Fibroblast of peridontal ligament (primary cell): Measurements from ENCODE around the gene DDRGK1.

Experiments
- DNase-seq: peaks from one replicate; pipeline ENCODE4 v3.0.0-alpha.2; 2010; ENCODE audit errors: extremely low read depth

The DDRGK1 gene

DNA sequence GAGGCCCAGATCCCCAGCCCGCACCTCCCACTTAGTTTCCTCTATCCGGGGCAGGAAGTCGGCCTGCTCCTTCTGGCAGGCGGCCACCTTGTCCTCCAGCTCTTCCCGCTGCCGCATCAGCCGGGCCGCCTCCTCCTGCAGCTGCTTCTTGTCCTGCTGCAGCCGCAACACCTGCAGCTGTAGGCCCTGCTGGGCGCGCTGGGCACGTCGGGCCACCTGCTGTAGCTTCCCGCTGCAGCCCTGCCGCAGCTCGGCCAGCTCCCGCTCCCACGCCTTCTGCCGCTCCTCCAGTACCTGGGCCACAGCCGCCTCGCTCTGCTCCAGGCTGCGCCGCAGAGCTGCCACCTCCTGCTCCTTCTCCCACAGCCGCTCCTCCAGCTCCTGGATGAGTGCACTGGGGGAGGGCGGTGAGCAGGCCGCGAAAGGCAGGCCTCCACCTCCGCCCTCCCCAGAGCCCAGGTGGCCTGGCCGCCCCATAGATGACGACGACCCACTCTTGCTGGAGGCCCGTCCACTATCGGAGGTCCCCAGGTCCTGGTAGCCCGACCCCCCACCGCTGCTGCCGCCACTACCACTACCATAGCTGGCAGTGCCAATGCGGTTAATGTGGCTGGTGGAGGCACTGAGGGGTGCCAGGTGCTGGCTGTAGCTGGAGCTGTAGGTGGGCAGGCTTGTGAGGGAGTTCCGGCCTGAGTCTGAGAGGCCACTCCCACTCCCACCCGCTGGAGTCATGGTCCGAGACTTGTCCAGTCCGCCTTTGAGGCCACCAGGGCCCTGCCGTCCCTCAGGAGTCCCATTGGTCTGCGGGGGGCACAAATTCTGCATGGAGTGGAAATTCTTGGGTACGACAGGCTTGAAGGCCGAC is 38.8 kb downstream of the DDRGK1 start:
- no peak for DNase-seq

DNA sequence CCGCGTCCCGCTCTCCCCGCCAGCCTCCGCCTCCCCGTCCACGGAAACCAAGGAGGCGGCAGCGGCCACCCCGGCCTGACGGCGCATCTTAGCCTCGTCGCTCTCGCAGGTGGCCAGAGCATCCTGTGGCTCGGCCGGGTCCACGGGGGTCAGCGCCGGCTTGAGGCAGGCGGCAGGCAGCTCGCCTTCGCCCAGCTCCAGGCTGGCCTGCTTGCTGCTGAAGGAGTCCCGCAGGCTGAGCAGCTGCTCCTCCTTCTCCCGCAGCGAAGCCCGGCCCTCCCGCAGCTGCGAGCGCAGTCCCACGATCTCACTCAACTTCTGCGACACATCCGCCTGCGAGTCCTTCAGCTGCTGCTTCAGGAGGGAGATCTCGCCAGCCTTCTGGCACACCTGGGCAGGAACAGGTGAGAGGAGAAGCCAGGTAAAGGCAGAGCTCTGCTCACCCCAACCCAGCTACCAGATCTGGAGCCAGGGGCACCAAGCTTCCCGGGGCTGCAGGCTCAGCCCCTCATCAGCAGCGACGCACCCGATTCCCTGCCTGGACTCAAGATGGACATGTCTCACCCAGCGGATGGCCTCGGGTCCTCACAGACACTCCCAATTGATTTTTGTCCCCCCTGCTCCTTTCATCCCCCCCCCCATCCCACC is 39.6 kb downstream of the DDRGK1 start:
- no peak for DNase-seq

DNA sequence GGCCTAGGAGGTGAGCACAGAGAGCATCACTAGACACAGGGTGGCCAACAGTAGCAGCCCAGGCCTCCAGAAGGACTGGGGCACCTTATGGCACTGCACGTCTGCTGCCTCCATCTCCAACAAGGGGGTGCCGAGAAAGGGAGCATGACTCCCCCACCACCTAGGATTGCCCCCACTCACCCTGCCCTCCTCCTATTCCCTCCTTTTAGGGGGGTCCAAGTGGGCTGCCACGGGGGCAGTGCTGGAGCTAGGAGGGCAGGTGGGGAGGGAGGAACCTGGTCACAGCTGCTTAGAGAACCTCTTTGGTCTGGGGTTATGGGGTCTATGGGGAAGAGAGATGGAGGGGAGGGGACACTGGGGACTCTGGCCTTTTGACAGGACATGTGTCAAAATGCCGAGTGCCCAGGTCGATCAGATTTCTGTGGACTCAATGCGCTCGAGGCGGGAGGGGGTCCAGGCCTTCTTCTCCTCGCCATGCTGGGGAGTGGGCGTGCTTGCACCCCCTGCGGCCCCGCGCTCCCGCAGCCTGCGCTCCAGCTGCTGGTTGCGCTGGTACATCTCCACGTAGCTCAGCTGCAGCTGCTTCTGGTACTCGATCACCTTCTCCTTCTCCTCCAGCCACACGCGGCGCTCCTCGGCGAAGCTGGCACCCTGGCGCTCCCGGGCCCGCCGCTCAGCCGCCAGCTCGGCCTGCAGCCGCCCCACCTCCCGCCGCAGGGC is 40.3 kb downstream of the DDRGK1 start:
- DNase-seq: no peak

DNA sequence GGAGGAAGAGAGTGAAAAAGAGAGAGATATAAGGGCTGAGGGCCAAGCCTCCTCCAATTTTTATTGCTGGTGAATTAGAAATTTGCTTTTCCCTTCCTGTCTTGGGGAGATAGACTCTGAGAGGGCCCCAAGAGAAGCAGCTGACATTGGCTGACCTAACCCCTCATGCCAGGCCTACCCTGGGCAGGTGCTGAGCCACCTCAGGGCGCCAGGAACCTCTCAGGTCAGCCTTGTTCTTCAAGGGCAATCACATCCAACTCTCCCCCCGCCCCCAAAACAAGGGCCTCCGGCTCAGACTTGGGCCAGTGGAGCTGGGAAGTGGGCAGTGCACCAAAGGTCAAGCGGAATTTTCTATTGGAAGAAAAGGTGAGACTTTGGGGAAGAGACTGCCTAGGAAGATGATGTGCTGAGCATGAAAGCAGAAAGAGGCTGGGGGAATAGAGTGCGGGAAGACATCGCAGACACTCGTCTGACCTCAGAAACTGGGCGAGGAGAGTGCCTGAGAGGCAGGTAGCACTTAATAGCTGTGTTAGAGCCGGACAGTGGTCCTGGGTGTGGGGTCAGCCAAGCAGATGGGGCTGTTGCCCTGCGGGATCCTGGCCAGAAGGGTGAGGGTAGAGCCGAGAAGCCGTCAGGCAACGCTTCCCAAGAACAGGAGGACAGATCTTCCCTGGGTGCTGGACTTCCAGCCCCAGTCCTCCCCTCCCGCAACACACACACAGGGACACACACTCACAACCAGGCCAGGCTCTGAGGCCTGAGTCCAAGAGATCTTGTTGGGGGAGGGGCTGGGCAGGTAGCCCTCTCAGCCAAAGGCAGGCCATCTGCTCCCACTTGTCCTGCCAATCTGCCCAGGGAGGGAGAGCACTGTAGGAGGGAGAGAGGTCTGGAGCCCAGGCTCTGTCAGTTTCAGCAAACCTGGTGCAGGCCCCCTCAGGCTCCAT is 41.1 kb downstream of the DDRGK1 start:
- DNase-seq: no peak

DNA sequence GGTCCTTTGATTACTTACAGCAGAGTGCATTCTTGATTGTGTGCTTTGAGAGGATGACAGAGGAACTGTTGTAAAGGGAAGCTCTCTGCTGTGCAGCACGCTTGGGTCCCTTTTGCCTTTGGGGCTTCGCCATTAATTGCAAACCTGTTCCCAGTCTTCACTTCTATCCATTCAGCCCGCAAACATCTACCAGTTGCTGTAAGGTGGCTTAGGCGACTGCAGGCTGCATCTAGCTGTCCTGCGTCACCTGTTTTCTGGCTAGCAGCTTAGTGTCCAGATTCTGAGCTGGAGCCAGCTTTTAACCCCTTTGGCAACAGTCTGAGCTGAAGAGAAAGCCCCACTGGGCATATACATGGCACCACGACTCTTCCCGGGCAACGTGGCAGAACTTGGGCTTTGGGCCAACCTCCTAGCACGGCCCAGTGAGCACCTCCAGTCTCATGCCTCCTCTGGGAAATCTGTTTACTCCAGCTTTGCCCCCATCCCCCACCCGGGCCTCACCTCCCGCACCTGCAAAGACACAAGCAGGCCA is 42.3 kb downstream of the DDRGK1 start:
- DNase-seq: no peak

DNA sequence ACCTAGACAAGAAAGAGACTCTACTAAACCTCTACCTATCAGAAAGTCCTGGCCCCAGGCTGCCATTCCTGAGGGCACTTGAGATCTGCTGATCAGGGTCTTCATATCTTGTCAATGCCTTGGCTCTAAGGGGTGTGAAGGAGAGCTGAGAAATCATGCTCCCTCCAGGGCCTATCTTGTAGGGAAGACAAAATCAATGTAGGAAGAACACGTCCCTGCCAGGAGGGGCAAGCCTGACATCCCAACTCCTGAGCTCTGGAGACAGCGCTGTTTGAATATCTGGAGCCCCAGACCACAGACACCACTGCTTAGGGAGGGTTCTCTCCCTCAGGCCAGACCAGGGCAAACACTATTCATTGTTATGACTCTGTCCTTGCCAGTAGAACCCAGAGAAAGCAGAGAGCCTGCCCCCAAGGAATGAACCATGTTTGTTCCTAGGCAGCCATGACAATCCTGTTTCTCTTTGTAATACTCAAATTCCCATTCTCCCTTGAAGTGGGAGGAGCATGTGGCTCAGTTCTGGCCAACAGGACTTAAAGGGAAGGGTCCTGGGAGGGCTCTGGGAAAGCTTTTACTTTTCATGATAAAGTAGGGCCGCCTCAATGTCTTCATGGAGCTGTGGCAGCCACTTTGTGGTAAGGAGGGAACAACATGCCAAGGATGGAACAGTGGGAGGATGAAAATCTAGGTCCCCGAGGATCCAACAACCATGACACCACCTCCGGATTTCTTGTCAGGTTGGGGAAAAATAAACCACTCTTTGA is 43.0 kb downstream of the DDRGK1 start:
- DNase-seq: no peak

DNA sequence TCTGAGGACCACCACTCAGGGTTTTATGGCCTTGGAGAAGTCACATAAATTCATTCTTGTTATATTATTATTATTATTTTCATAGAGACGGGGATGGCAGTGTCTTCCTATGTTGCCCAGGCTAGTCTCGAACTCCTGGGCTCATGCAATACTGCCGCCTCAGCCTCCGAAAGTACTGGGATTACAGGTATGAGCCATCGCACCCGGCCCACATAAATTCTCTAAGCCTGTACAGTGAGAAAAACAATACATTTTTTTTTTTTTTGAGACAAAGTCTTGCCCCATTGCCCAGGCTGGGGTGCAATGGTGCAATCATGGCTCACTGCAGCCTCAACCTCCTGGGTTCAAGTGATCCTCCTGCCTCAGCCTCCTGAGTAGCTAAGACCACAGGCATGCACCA is 44.1 kb downstream of the DDRGK1 start:
- DNase-seq: no peak

DNA sequence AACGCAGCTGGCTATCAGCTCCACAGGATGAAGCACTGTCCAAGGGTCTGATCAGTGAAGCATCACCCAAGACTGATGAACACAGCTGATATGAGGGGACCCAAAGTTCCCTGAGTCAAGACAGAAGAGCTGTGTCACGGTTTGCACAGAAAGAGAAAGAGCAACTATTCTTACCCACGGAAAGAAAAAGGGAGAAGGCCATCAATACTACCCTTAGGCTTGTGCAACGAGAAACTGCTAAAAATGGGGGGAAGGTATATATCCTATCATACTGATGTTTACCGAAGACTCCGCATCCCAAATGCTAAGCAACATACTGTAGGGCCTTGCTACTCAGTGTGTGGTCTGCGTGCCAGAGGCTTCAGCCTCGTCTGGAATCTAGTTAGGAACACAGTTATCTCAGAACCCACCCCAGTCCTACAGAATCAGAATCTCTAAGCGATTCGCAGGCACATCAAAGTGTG is 45.5 kb downstream of the DDRGK1 start:
- peak; percentile 33 for DNase-seq

DNA sequence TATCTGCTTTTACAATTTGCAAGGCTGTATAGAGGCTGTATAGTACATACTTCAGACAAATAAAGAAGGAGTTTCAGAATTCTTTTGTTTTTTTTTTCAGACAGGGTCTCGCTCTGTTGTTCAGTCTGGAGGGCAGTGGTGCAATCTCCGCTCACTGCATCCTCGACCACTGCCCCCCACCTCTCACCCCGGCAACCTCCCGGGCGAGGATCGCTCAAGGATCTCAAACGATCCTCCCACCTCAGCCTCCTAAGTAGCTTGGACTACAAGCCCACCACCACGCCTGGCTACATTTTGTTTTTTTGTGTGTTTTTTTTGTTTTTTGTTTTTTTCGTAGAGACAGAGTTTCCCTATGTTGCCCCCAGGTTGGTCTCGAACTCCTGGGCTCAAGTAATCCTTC is 46.7 kb downstream of the DDRGK1 start:
- DNase-seq: no peak

DNA sequence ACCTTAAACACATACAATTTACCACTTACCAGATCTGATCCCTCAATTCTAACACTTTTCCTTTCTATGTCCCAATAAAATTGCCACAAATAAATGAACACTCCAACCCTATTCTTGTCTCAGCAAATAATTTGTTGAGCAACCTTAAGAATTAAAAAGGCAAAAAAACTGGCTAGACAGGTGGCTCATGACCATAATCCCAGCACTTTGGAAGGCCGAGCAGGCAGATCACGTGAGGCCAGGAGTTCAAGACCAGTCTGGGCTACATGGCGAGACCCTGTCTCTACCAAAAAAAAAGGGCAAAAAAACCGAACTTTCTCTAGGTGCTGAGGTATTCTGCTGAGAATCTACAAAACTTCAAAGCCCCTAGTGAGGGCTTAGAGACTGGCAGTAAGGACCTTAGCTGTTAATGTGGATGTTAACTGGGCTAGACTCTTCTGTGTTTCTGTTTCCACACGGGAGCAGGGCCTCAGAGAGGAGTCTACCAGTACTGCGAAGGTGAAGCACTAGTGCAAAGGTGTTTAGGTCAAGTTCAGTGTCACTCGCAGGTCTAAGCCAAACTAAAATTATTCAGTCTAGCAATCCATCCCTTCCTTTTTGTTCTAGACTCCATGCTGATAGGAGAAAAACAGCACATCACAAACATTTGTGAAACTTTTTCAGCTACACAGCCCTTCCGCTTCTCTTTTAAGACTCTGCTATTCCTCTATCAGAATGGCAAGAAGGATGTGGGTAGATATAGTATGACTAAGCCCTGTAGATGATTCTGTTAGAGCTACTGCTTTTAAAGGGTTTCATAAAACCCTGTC is 47.5 kb downstream of the DDRGK1 start:
- DNase-seq: no peak

DNA sequence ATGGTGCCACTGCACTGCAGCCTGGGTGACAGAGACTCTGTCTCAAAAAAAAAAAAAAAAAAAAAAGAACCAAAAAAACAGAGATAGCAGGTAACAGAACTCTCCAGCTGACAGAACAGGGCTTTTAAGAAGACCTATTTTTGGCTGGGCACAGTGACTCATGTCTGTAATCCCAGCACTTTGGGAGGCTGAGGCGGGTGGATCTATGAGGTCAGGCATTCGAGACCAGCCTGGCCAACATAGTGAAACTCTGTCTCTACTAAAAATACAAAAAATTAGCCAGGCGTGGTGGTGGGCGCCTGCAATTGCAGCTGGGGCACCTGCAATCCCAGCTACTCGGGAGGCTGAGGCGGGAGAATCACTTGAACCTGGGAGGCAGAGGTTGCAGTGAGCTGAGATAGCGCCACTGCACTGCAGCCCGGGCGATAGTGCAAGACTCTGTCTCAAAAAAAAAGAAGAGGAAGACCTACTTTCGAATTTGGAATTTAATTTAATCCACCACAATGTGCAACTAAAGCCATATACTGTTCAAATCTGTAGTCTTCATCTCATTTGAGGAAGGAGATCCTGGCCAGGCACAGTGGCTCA is 52.3 kb downstream of the DDRGK1 start:
- peak; percentile 26 for DNase-seq

DNA sequence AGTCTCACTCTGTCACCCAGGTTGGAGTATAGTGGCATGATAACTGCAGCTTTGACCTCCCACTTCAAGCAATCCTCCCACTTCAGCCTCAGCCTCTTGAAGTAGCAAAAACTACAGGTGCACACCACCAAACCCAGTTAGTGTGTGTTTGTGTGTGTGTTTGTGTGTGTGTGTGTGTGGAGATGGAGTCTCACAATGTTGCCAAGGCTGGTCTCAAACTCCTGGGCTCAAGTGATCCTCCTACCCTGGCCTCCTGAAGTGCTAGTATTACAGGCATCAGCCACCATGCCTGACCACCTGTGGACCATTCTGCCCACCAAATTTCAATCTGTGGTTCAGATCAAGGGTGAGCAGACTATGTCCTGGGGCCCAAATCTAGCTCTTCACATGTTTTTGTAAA is 53.6 kb downstream of the DDRGK1 start:
- no peak for DNase-seq

DNA sequence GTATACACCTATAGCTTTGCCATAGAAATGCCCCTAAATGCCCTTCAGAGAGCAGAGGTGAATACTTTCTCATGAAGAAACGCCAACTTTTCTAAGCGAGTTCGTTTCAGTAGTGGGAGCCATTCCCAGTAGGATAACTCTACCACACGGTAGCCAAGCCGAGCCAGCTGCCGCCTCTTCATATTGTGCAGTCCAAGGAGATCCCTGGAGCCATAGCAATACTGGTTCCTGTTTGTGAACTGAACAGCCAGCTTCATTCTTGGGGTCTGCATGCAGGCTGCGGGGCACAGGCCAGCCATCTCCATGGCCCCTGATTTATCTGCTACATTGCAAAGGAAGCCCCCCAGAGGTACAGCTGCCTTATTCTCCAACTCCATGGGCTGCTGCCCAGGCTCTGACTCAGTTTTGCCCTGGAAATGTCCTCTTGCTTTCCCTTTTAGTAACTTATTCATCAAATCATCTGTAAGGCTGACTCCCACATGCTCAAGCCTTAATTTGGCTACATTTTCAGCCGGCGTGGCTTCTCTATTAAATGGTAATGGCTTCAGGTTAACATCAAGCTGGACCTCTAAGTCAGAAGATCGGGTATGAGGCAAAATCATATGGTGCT is 57.6 kb downstream of the DDRGK1 start:
- DNase-seq: no peak

DNA sequence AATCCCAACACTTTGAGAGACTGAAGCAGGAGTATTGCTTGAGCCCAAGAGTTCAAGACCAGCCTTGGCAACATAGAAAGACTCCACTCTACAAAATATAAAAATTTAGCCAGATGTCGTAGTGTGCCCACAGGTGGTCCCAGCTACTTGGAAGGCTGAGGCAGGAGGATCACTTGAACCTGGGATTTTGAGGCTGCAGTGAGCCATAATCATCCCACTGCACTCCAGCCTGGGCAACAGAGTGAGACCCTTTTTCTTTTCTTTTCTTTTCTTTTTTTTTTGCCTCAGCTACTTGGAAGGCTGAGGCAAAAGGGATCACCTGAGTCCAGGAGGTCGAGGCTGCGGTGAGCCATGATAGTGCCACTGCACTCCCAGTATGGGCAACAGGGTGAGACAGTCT is 62.7 kb downstream of the DDRGK1 start:
- DNase-seq: no peak
